Aorta (tissue), 5 donors: ENCODE measurements around the gene RHEB. TPM values are rescaled to one million over a fixed set of nuclear protein-coding genes. Genes with fewer than 3 reads are reported as not detected.

Experiments
- ATAC-seq: fragments of 200-7000 bp; cut with Tn5 transposase; one replicate; pipeline ENCODE4 v1.9.1; 2022; ENCODE audit warnings: moderate library complexity; ENCODE audit not compliant: low FRiP score
- DNase-seq, 2 donors: peaks; one replicate each; pipeline ENCODE4 v3.0.0-alpha.2; 2020
- H3K27ac ChIP-seq, 2 donors: one replicate each; pipeline ENCODE4 v1.5.1; 2013; ENCODE audit warnings: low read length in 2 of 2, mild to moderate bottlenecking in 2 of 2, moderate library complexity in 2 of 2, control low read depth in 1 of 2, inconsistent platforms in 1 of 2, low read depth in 1 of 2
- H3K27me3 ChIP-seq, 2 donors: one replicate each; pipeline ENCODE4 v1.6.1; 2013; ENCODE audit warnings: control low read depth in 1 of 2, low read length in 1 of 2, mild to moderate bottlenecking in 1 of 2, moderate library complexity in 1 of 2; ENCODE audit not compliant: insufficient read depth in 2 of 2, control insufficient read depth in 1 of 2
- H3K36me3 ChIP-seq, 2 donors: one replicate each; pipeline ENCODE4 v1.6.1; 2013; ENCODE audit warnings: control low read depth in 1 of 2, low read length in 1 of 2, mild to moderate bottlenecking in 1 of 2; ENCODE audit not compliant: insufficient read depth in 2 of 2, control insufficient read depth in 1 of 2
- H3K4me1 ChIP-seq, 2 donors: one replicate each; pipeline ENCODE4 v1.6.1; 2013; ENCODE audit warnings: low read length in 2 of 2, control low read depth in 1 of 2, mild to moderate bottlenecking in 1 of 2, moderate library complexity in 1 of 2; ENCODE audit not compliant: insufficient read depth in 2 of 2, control insufficient read depth in 1 of 2
- H3K4me3 ChIP-seq, 2 donors: one replicate each; pipeline ENCODE4 v1.5.1; 2013; ENCODE audit warnings: low read length in 2 of 2, control low read depth in 1 of 2, mild to moderate bottlenecking in 1 of 2
- H3K9me3 ChIP-seq: one replicate; pipeline ENCODE4 v1.6.1; 2013; ENCODE audit warnings: mild to moderate bottlenecking, low read length; ENCODE audit not compliant: control insufficient read depth
- WGBS, 2 donors: extraction: QIAGEN DNeasy Blood & Tissue Kit; methylation state at CpG; one replicate each; pipeline ENCODE4 v1.1.7; 2013; 5-methylcytosine and 5-hydroxymethylcytosine counted together
- intact Hi-C, 2 donors: fragments of 100-400 bp; cut with DNase I; formaldehyde crosslinking; loops; one replicate each; pipeline versions ENCODE4 v1.14.2 to v1.15.0; 2022
- long read RNA-seq, 2 donors: library from polyadenylated mRNA; unstranded; transcript quantifications; one replicate each; pipeline ENCODE4 v2.0.0, GENCODE V29; 2020 to 2021
- polyA plus RNA-seq, 2 donors: library from polyadenylated mRNA; stranded (reverse); fragments of 200-250 nt; gene quantifications; one replicate each; pipeline ENCODE4 v1.2.3, GENCODE V29; 2013
- total RNA-seq, 2 donors: library from RNA; stranded (reverse); fragmentation: NEBNext Ultra II Directional; extraction: Animal tissue kit (Norgen Biotek cat#: 25700); gene quantifications; one replicate each; pipeline ENCODE4 v1.2.1, GENCODE V29; 2021
- donor health status: healthy with polysubstance abuse.
- donor health status: Bipolar disorder and iron deficiency.
- donor health status: DM: no; HTN: no; CAD: no.
- donor health status: DM: no; HTN: no; CAD: no.
- donor health status: DM: yes; HTN: yes; CAD: no.

RHEB gene, protein sequence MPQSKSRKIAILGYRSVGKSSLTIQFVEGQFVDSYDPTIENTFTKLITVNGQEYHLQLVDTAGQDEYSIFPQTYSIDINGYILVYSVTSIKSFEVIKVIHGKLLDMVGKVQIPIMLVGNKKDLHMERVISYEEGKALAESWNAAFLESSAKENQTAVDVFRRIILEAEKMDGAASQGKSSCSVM
- total RNA-seq (100 to 1,000 TPM in 1 of 2 donors, 10 to 100 TPM in 1; 78.8 to 107 TPM), polyA plus RNA-seq (100 to 1,000 TPM; 108 to 122 TPM)
- long read RNA-seq, donor 1, transcript RHEB-201 (8 exons, 2,075 nt): major isoform, 221 of 245 reads
- long read RNA-seq, donor 1, partial matches to known transcripts: 9 of 245 reads
- long read RNA-seq, donor 1, other reads (novel, unspliced or antisense): 11 of 245 reads
- long read RNA-seq, donor 2, transcript RHEB-201 (8 exons, 2,075 nt): major isoform, 64 of 79 reads
- long read RNA-seq, donor 2, partial matches to known transcripts: 6 of 79 reads
- long read RNA-seq, donor 2, other reads (novel, unspliced or antisense): 8 of 79 reads

DNA sequence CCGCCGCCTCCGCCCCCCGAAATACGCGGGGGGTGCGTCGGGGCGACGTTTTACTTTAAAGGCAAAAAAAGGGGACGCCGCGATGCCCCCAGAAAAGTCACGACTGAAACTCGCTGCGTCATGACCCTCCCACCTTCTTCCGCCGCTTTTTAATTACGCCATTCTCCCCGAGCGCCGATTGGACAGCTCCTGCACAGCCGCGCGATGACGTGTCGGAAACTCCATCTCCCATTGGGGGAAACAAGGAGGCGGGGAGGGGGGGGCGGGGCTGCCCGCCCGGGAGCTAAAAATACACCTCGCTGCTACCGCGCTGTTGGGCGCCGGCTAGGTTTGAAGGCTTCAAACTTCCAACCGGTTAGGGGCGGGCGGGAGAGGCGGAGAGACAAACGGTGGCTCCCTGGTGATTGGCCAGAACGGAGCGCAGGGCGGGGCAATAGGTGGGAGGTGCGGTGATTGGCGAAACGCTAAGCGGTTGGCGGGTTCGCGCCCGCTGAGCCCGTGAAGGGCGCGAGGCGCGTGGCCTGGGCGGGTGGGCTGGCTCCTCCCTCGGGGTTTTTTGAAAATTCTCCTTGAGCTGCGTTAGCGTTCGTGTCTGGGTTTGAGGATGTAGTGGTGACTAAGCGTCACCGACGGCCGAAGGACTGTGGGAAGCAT lies at the start of gene RHEB:
Gene RHEB (minus strand): TSS at position 131 of the 654 bp plus-strand sequence. CDS start 384 bp downstream, outside the sequence.
- DNase-seq: peak; percentile 99
- ATAC-seq: peak; percentile 95
- intact Hi-C loops: loop anchor here (5.0 to 10.0 kb wide), 3 partner anchors 55 to 237 kb away; no protein-coding TSS in a partner anchor
- H3K4me1 ChIP-seq: peaks cover 0 to 3% of the 10 kb centered on the region in 2 donors
- H3K36me3 ChIP-seq: no peaks in the 10 kb centered on the region
- peak within 1 kb of the TSS; percentile 87 to 99 for H3K4me3 ChIP-seq
- H3K27ac ChIP-seq: peak within 1 kb of the TSS; percentile 97 to 99
- WGBS, 2 donors: 0 to 1% methylated on average over 56 to 58 of the region's 66 CpGs
- no peaks in the 10 kb centered on the region for H3K27me3 ChIP-seq
- no peaks in the 10 kb centered on the region for H3K9me3 ChIP-seq

DNA sequence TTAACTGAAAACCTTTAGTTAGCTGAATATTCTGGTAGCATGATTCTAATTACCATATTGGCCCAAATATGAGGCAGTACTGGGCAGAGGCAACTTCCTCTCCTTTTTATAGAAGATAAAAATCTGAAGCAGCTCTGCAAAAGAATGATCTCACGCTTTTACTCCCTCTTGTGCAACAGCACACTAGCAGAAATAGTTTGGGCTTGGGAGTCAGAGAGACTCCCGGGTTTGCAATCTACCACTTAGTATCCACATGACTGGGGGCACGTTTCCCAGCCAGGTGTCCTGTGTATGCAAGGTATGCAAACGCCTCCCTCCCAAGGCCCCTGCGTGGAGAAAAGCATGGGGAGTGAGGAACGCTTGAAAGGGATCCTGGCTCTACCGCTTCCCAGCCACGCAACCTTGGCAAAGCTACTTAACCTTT lies 47.2 kb upstream of the RHEB start:
- H3K36me3 ChIP-seq: peaks cover 0 to 4% of the 10 kb centered on the region in 2 donors
- no peaks in the 10 kb centered on the region for H3K27me3 ChIP-seq
- intact Hi-C loops: loop anchor here in 1 of 2 donors (5.0 kb wide), 1 partner anchor 190 kb away; no protein-coding TSS in a partner anchor
- no peaks in the 10 kb centered on the region for H3K9me3 ChIP-seq
- H3K27ac ChIP-seq: no peak overlapping the region
- WGBS, 2 donors: 20 to 27% methylated on average over 8 of the region's 8 CpGs
- no peaks in the 10 kb centered on the region for H3K4me1 ChIP-seq
- H3K4me3 ChIP-seq: no peak overlapping the region
- ATAC-seq (peak; percentile 75), DNase-seq (no peak)

DNA sequence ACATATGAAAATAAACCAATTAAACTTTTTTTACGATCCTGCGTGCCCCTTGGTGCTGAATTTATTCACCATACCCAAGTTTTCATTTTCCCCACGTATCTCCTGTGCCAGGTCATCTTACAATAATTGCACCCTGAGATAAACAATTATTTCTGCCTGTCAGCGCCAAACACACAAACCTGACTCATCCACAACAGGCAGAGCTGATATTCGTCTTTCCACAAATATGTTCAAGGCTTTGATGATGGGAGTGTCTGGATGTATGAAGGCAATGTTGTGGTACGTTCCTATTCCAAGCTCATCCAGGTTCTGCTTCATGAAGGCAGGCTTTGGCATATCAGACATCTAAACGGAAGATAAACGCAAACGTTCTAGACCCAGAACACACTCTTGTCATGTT lies 45.8 kb upstream of the RHEB start:
- H3K4me3 ChIP-seq: no peak overlapping the region
- no peaks in the 10 kb centered on the region for H3K27me3 ChIP-seq
- ATAC-seq: no peak
- 86 to 87% methylated on average over 9 of the region's 9 CpGs for WGBS, 2 donors
- DNase-seq: no peak
- intact Hi-C loops: loop anchor here in 1 of 2 donors (5.0 kb wide), 1 partner anchor 192 kb away; no protein-coding TSS in a partner anchor
- H3K9me3 ChIP-seq: no peaks in the 10 kb centered on the region
- H3K4me1 ChIP-seq: no peaks in the 10 kb centered on the region
- no peak overlapping the region for H3K27ac ChIP-seq
- H3K36me3 ChIP-seq: peaks cover 0 to 5% of the 10 kb centered on the region in 2 donors

DNA sequence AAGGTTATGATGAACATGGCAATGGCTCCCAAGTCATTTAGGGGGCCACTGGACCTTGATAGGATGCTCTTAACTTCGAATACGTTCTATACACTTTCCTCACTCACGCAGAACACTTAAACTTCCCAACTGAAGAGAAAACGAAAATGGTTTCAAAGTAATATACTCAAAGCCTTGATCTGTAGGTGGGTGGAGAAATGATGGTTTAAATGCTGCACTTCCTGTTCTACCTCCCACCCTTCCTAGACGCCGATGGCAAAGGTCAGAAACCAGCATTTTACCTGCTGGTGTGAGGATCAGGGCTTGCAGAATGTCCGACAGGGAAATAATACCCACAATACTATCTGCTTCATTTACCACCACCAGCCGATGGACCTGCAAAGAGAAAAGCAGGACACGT lies 40.5 kb upstream of the RHEB start:
- Histone ChIP-seq H3K27ac (no peak overlapping the region), H3K36me3 (peaks cover 2 to 10% of the 10 kb centered on the region in 2 donors), H3K4me1 (no peaks in the 10 kb centered on the region), H3K4me3 (no peak overlapping the region), H3K9me3 (no peaks in the 10 kb centered on the region), H3K27me3 (no peaks in the 10 kb centered on the region)
- intact Hi-C loops: no loop called here
- no peak for ATAC-seq
- 91% methylated on average over 9 of the region's 9 CpGs for WGBS, 2 donors
- no peak for DNase-seq

DNA sequence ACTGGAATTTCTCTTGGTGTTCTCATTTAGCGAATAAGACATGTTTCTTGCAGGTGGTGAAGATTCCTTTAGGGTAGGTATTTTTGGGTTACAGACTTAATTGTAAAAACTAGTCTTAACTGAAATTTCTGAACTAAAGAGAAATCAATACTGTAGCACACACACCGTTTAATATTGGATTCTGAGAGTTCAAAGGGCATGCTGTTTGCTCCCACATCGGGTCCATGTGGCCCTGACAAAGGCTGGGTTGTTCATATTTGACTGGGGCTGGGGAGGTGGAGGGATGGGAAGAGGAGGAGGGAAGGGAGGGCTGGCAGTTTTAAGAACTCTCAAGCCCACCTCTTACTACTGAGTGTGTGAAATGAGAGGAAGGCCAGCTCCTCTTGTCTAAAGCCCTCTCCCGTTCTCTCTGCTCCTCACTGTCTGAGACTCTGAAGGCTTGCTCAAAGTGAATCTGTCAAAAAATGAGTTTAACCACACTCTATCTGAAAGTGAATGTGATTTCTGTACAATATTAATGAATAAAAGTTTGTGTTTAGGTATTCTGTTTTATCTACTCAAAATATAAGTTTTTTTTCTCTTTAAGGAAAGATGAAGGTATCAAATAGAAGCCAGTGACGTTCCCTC lies 40.0 kb upstream of the RHEB start:
- no peaks in the 10 kb centered on the region for H3K27me3 ChIP-seq
- no peak overlapping the region for H3K27ac ChIP-seq
- intact Hi-C loops: no loop called here
- WGBS, 2 donors: 84 to 85% methylated on average over 5 of the region's 5 CpGs
- H3K4me3 ChIP-seq: no peak overlapping the region
- ATAC-seq (no peak), DNase-seq (no peak)
- H3K9me3 ChIP-seq: no peaks in the 10 kb centered on the region
- no peaks in the 10 kb centered on the region for H3K4me1 ChIP-seq
- peaks cover 2 to 10% of the 10 kb centered on the region in 2 donors for H3K36me3 ChIP-seq

DNA sequence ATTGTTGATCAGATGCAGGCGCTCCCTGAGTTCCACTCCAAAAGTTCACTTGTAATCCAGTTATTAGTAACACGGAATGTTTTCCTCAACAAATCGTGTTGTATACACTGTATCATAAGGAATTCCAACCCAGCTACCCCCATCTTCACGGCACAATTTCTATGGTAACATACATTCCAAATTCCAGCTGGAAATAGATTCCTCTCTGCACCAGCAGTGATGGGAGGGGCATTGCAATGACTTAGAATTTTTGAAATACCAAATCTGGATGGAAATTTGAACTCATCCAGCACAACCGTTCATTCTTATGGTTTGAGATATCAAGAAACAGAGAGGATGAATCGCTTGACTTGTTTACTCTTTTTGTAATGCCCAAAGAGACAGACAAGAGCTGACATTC lies 38.9 kb upstream of the RHEB start:
- intact Hi-C loops: no loop called here
- no peak for DNase-seq

DNA sequence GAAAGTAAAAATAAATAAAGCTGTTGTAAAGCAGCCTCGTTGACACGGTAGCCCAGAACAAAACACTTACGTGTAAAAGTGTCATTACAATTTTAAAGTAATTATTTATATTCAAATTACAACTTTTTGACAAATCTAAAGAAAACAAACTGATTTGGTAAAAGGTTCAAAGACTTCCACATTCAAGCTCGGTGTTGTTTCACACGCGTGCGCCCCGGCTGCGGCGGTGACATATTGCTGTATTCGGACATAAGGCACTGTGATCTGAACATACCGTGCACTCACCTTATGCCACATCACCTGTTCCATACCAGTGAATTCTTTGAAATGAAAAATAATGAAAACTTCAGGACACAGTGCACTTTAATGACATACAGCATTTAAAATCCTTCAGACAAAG lies 36.9 kb upstream of the RHEB start:
- Histone ChIP-seq H3K27ac (no peak overlapping the region), H3K4me1 (peaks cover 0 to 2% of the 10 kb centered on the region in 2 donors), H3K9me3 (no peaks in the 10 kb centered on the region), H3K36me3 (peaks cover 2 to 8% of the 10 kb centered on the region in 2 donors), H3K27me3 (no peaks in the 10 kb centered on the region), H3K4me3 (no peak overlapping the region)
- DNase-seq (no peak), ATAC-seq (no peak)
- 92 to 94% methylated on average over 12 of the region's 12 CpGs for WGBS, 2 donors
- intact Hi-C loops: no loop called here

More for the DNA sequence above, 38.9 kb upstream of the RHEB start:
- Histone ChIP-seq H3K36me3 (peaks cover 2 to 8% of the 10 kb centered on the region in 2 donors), H3K27me3 (no peaks in the 10 kb centered on the region), H3K4me1 (no peaks in the 10 kb centered on the region), H3K27ac (no peak overlapping the region), H3K4me3 (no peak overlapping the region), H3K9me3 (no peaks in the 10 kb centered on the region)
- WGBS, 2 donors: 40 to 48% methylated on average over 6 of the region's 6 CpGs
- no peak for ATAC-seq

DNA sequence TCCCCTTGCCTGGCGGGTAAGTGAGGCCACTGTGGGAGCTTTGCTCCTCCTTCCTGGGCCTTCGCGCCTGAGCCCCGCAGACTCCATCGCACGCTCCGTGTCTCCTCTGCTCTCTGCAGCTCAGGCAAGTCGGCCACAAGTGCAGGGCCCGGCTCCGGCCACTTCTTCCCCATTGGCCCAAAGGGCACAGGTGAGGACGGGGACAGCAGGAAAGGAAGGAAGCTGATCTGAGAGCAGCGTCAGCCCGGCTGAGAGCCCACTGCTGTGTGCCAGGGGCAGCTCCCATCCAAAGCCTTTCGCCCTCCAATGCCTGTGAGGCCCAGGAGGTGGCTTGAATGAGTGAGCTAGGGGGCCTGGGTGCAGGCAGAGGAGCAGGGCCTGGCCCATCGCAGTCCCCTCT lies 33.7 kb upstream of the RHEB start:
- Histone ChIP-seq H3K4me1 (peaks cover 0 to 2% of the 10 kb centered on the region in 2 donors), H3K4me3 (no peak overlapping the region), H3K36me3 (peaks cover 2% of the 10 kb centered on the region in 2 donors), H3K27me3 (no peaks in the 10 kb centered on the region), H3K9me3 (no peaks in the 10 kb centered on the region), H3K27ac (no peak overlapping the region)
- 76 to 78% methylated on average over 15 of the region's 15 CpGs for WGBS, 2 donors
- intact Hi-C loops: no loop called here
- peak; percentile 15 for ATAC-seq
- no peak for DNase-seq
